Kidney (tissue), 14 donors: ENCODE results near the gene OR56A3. TPM values are rescaled to one million over a fixed set of nuclear protein-coding genes. Genes with fewer than 3 reads are reported as not detected.
"Not testable (repeated sequence)": the region's sequence is repeated elsewhere in the genome, so short reads cannot be mapped to it uniquely, and the experiment has no call there.

ENCODE experiments used
- DNase-seq, 5 donors: peaks; one replicate each; pipeline ENCODE4 v3.0.0-alpha.2; 2013 to 2020
- FAIRE-seq: peaks from 2 replicates; lab custom pipeline; 2012; peaks lifted over from hg19 to GRCh38; lab: Jason Lieb, UNC
- H3K27ac ChIP-seq, 2 donors: one replicate each; pipeline ENCODE4 v1.7.0; 2013; ENCODE audit warnings: low read depth in 2 of 2, low read length in 2 of 2, inconsistent platforms in 1 of 2
- H3K27me3 ChIP-seq: one replicate; pipeline ENCODE4 v1.7.1; 2013; ENCODE audit warnings: low read length, inconsistent platforms; ENCODE audit not compliant: control insufficient read depth, insufficient read depth
- H3K36me3 ChIP-seq, 3 donors: one replicate each; pipeline versions ENCODE4 v1.7.0 to v1.7.1; 2013; ENCODE audit warnings: low read length in 3 of 3, control low read depth in 1 of 3, inconsistent platforms in 1 of 3; ENCODE audit not compliant: insufficient read depth in 3 of 3, control insufficient read depth in 2 of 3
- H3K4me1 ChIP-seq, 3 donors: one replicate each; pipeline versions ENCODE4 v1.7.0 to v1.7.1; 2013; ENCODE audit warnings: low read length in 3 of 3, inconsistent platforms in 1 of 3, low read depth in 1 of 3; ENCODE audit not compliant: control insufficient read depth in 2 of 3, insufficient read depth in 2 of 3
- H3K4me3 ChIP-seq, 3 donors: one replicate each; pipeline versions ENCODE4 v1.7.0 to v1.8.1; 2013; ENCODE audit warnings: low read length in 3 of 3, control low read depth in 1 of 3, inconsistent platforms in 1 of 3
- H3K9ac ChIP-seq, 3 donors: one replicate each; pipeline versions ENCODE4 v1.7.0 to v1.7.1; 2013; ENCODE audit warnings: low read length in 3 of 3, control low read depth in 1 of 3, inconsistent platforms in 1 of 3
- H3K9me3 ChIP-seq, 3 donors: one replicate each; pipeline versions ENCODE4 v1.7.0 to v1.7.1; 2013; ENCODE audit warnings: low read length in 3 of 3, control low read depth in 1 of 3, inconsistent platforms in 1 of 3; ENCODE audit not compliant: control insufficient read depth in 2 of 3, insufficient read depth in 1 of 3
- intact Hi-C: fragments of 100-400 bp; cut with DNase I; formaldehyde crosslinking; loops from one replicate; pipeline ENCODE4 v1.11.1; 2022
- polyA plus RNA-seq: library from polyadenylated mRNA; stranded (reverse); fragments of 350-450 nt; fragmentation: Illumina TruSeq; extraction: RNeasy Lipid Tissue Mini Kit (QIAGEN cat#74804); gene quantifications from one replicate; pipeline ENCODE4 v1.2.3, GENCODE V29; 2014; ENCODE audit warnings: low read depth, low replicate concordance; ENCODE audit not compliant: insufficient read depth
- total RNA-seq: library from RNA; stranded (reverse); fragmentation: NEBNext Ultra II Directional; extraction: Animal tissue kit (Norgen Biotek cat#: 25700); gene quantifications from one replicate; pipeline ENCODE4 v1.2.1, GENCODE V29; 2021
- TF ChIP-seq, protein P1 (sequence below): IDR thresholded peaks from 3 replicates; pipeline ENCODE4 v1.5.1; 2012; ENCODE audit warnings: mild to moderate bottlenecking, moderate library complexity, borderline replicate concordance; ENCODE audit not compliant: insufficient read depth; ENCODE audit errors: extremely low read depth
- donor health status: control.
- donor health status: control.
- donor health status: control.
- donor health status: control.
- donor health status: control.
- donor health status: DM: yes; HTN: yes; CAD: no.
- donor health status: Normal renal cell carcinoma (clear cell type).

The OR56A3 gene
- total and polyA plus RNA-seq, 2 donors from 2014 or later = not detected

GRCh38 chr11:5955586-5955985, 13.5 kb downstream of the OR56A3 start:
- no peak for FAIRE-seq

DNA sequence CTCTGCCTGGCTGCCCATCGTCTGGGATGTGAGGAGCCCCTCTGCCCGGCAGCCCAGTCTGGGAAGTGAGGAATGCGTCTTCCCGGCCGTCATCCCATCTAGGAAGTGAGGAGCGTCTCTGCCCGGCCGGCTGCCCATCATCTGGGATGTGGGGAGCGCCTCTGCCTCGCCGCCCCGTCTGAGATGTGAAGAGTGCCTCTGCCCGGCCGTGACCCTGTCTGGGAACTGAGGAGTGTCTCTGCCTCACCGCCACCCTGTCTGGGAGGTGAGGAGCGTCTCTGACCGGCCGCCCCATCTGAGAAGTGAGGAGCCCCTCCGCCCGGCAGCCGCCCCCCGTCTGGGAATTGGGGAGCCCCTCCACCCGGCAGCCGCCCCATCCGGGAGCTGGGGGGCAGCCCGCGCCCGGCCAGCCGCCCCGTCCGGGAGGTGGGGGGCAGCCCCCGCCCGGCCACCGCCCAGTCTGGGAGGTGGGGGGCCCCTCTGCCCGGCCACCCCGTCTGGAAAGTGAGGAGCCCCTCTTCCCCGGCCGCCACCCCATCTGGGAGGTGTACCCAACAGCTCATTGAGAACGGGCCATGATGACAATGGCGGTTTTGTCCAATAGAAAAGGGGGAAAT, 18.8 kb downstream of the OR56A3 start:
- H3K36me3 ChIP-seq, H3K27me3 ChIP-seq, H3K4me3 ChIP-seq, FAIRE-seq, H3K4me1 ChIP-seq, H3K27ac ChIP-seq, DNase-seq, intact Hi-C loops, H3K9ac ChIP-seq: not testable (repeated sequence)
- H3K9me3 ChIP-seq = peaks cover 0 to 16% (median 7%) of the 10 kb centered on the region in 3 donors

More at GRCh38 chr11:5955586-5955985, 13.5 kb downstream of the OR56A3 start:
- Histone ChIP-seq H3K4me3 (no peak overlapping the region), H3K9me3 (peaks cover 0 to 2% (median 0%) of the 10 kb centered on the region in 3 donors), H3K27ac (no peak overlapping the region), H3K9ac (no peak overlapping the region), H3K4me1 (no peaks in the 10 kb centered on the region), H3K36me3 (no peaks in the 10 kb centered on the region), H3K27me3 (no peaks in the 10 kb centered on the region)
- DNase-seq = no peak
- TF ChIP-seq, protein P1, sequence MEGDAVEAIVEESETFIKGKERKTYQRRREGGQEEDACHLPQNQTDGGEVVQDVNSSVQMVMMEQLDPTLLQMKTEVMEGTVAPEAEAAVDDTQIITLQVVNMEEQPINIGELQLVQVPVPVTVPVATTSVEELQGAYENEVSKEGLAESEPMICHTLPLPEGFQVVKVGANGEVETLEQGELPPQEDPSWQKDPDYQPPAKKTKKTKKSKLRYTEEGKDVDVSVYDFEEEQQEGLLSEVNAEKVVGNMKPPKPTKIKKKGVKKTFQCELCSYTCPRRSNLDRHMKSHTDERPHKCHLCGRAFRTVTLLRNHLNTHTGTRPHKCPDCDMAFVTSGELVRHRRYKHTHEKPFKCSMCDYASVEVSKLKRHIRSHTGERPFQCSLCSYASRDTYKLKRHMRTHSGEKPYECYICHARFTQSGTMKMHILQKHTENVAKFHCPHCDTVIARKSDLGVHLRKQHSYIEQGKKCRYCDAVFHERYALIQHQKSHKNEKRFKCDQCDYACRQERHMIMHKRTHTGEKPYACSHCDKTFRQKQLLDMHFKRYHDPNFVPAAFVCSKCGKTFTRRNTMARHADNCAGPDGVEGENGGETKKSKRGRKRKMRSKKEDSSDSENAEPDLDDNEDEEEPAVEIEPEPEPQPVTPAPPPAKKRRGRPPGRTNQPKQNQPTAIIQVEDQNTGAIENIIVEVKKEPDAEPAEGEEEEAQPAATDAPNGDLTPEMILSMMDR = no peak
- intact Hi-C loops = no loop called here

GRCh38 chr11:5966958-5967357, 24.9 kb downstream of the OR56A3 start:
- Histone ChIP-seq H3K9me3 (peaks cover 0 to 13% (median 5%) of the 10 kb centered on the region in 3 donors), H3K27me3 (no peaks in the 10 kb centered on the region), H3K36me3 (no peaks in the 10 kb centered on the region), H3K27ac (no peak overlapping the region), H3K4me3 (no peak overlapping the region), H3K4me1 (no peaks in the 10 kb centered on the region), H3K9ac (no peak overlapping the region)
- intact Hi-C loops = no loop called here
- no peak for DNase-seq
- TF ChIP-seq, protein P1 = no peak
- no peak for FAIRE-seq

- Histone ChIP-seq H3K27ac (no peak overlapping the region), H3K4me3 (no peak overlapping the region), H3K9ac (no peak overlapping the region), H3K27me3 (no peaks in the 10 kb centered on the region), H3K4me1 (no peaks in the 10 kb centered on the region), H3K36me3 (no peaks in the 10 kb centered on the region), H3K9me3 (peaks cover 0 to 9% (median 5%) of the 10 kb centered on the region in 3 donors)
- FAIRE-seq = no peak
- no peak for DNase-seq
- TF ChIP-seq, protein P1 = no peak
- intact Hi-C loops = no loop called here
Observed at GRCh38 chr11:5967708-5968107, 25.7 kb downstream of the OR56A3 start.
